Measurements from ENCODE around the gene AUTS2.

- TF ChIP-seq USF1 (IDR thresholded peaks at IDR 0.05; ENCODE audit: borderline replicate concordance, extremely low read length, insufficient read depth, low read depth, low read length) (no peak), CHD4 (IDR thresholded peaks at IDR 0.05) (no peak), ZZZ3 (IDR thresholded peaks at IDR 0.05; ENCODE audit: control insufficient read depth, insufficient read length, low read depth) (no peak), CTCF (IDR thresholded peaks at IDR 0.05 in 2 of 3, conservative IDR thresholded peaks at IDR 0.05 in 1 of 3; ENCODE audit: control insufficient read depth in 2 of 3, extremely low read depth in 1 of 3, insufficient read depth in 1 of 3, low read depth in 3 of 3, low read length in 3 of 3) (no peak), FOXM1 (IDR thresholded peaks at IDR 0.05; ENCODE audit: low read depth, low read length) (no peak), DPF2 (IDR thresholded peaks at IDR 0.05) (no peak)
These were observed 284.0 kb downstream of the AUTS2 start for GRCh38 chr7:69882269-69882668.

Measured in GM12878 (cell line).